Peyer's patch (tissue), 4 donors: ENCODE results near the gene ABCF2.

ENCODE experiments used
- POLR2A ChIP-seq, 2 donors: fragments of 450-650 bp; IDR thresholded peaks; one replicate each; pipeline ENCODE4 v1.5.1; 2017; ENCODE audit warnings: antibody characterized with exemption in 2 of 2, mild to moderate bottlenecking in 2 of 2, moderate library complexity in 2 of 2
- TF ChIP-seq, protein P1 (sequence below), 6 experiments: fragments of 450-650 bp in 4 of 6; fragments of 200-600 bp in 2 of 6; sonication (generic) in 1 of 6; IDR thresholded peaks; one replicate each; pipeline ENCODE4 v1.5.1; 2017 to 2019; ENCODE audit warnings: antibody characterized with exemption in 6 of 6, mild to moderate bottlenecking in 3 of 6, moderate library complexity in 1 of 6

GRCh38 chr7:151251328-151251688 lies 24.3 kb upstream of the ABCF2 start:
- TF ChIP-seq, protein P1, sequence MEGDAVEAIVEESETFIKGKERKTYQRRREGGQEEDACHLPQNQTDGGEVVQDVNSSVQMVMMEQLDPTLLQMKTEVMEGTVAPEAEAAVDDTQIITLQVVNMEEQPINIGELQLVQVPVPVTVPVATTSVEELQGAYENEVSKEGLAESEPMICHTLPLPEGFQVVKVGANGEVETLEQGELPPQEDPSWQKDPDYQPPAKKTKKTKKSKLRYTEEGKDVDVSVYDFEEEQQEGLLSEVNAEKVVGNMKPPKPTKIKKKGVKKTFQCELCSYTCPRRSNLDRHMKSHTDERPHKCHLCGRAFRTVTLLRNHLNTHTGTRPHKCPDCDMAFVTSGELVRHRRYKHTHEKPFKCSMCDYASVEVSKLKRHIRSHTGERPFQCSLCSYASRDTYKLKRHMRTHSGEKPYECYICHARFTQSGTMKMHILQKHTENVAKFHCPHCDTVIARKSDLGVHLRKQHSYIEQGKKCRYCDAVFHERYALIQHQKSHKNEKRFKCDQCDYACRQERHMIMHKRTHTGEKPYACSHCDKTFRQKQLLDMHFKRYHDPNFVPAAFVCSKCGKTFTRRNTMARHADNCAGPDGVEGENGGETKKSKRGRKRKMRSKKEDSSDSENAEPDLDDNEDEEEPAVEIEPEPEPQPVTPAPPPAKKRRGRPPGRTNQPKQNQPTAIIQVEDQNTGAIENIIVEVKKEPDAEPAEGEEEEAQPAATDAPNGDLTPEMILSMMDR (IDR thresholded peaks at IDR 0.05) = no peak
- TF ChIP-seq POLR2A (IDR thresholded peaks at IDR 0.05) = no peak
